ENCODE measurements around the gene PBXIP1.

- no peak for TF ChIP-seq XRCC5 (optimal IDR thresholded peaks at IDR 0.05; ENCODE audit: low read length)
- no peak for TF ChIP-seq CTCF (CRISPR knock-in tag; IDR thresholded peaks at IDR 0.05)
- no peak for TF ChIP-seq SMC3 (IDR thresholded peaks at IDR 0.05; ENCODE audit: low read length)
- TF ChIP-seq PRDM10 (CRISPR knock-in tag; IDR thresholded peaks at IDR 0.05; ENCODE audit: low read depth), result no peak
- no peak for TF ChIP-seq ZNF569 (CRISPR knock-in tag; IDR thresholded peaks at IDR 0.05; ENCODE audit: borderline replicate concordance)
- TF ChIP-seq BHLHE40 (IDR thresholded peaks at IDR 0.05; ENCODE audit: low read length), result no peak
- TF ChIP-seq CEBPG (CRISPR knock-in tag; IDR thresholded peaks at IDR 0.05), result no peak
- no peak for TF ChIP-seq SP1 (IDR thresholded peaks at IDR 0.05)
- no peak for TF ChIP-seq SP1 (CRISPR knock-in tag; IDR thresholded peaks at IDR 0.05)
Measured at GRCh38 chr1:154899041-154899440, 56.9 kb downstream of the PBXIP1 start.
